HuH-7.5 (cell line): ENCODE measurements around the gene CCDC33.

Experiments used
- DNase-seq: peaks from one replicate; pipeline ENCODE4 v3.0.0; 2011; ENCODE audit warnings: low spot score

CCDC33 gene

DNA sequence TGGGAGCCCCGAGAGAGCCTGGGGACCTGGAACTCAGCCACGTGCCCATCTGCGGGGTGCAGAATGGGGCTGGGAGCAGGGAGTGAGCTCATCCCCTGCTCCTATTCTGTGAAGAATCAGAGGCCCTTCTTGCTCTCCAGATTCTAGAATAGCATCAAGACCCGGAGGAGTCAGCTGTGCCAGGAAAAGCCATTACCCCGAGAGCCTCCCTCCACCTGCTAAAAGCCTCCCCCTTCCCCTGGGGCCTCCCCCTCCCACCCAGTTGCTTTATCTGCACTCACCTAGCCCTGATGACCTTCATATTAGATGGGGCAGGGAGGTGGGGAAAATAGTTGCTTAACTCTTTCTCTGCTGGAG lies 23.1 kb downstream of the CCDC33 start:
- no peak for DNase-seq

DNA sequence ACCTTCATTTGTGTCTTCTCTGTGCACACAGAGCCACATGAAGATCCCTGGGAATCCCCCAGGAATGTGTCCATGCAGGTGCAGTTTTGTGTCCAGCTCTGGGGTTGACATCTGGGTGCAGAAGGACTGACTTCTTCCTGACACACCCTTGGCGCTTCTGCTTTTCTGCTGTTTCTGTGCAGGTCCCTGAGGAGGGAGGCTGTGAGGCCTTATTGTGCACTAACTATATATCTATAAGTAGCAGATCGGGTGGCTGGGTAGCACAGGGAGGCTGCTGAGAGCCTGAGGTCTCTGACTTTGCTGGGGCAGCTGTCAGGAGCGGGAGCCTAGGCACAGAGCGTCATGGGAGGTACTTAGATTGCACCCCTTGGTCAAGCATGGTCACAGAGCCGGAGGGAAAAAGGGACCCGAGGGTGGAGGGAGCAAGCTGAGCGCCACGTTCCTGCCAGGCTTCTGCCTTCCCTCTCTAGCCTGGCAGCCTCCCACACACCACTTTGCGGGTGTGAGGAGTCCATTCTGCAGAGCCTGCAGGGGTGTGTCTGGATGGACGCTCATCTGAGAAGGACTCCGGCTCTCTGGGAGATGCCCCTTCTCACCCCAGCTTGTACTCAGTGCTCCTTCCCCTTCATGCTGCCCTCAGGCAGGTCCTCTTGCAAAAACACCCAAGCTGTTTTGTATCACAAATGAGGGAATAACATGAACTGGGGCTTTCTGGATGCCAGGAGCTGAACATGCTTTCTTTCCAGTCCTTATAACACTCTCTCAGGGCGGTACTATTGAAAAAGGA lies 23.9 kb downstream of the CCDC33 start:
- no peak for DNase-seq

DNA sequence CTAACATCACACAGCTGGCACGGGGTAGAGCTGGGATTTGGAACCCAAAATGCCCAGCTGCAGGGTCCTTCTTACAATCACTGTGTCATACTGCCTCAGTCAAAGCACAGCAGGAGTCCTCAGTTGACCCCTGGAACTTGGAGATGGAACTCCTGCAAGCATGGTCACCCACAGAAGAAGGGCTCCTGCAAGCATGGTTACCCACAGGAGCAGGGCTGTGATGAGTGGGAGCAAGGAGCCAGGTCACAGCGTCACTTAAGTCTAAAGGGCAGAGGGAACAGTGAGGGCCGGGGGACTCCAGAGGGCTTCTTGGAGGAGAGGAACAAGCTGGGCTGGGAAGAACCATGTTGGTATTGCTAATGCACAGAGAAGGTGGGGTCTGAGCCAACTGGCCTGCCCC lies 24.9 kb downstream of the CCDC33 start:
- DNase-seq, result no peak

DNA sequence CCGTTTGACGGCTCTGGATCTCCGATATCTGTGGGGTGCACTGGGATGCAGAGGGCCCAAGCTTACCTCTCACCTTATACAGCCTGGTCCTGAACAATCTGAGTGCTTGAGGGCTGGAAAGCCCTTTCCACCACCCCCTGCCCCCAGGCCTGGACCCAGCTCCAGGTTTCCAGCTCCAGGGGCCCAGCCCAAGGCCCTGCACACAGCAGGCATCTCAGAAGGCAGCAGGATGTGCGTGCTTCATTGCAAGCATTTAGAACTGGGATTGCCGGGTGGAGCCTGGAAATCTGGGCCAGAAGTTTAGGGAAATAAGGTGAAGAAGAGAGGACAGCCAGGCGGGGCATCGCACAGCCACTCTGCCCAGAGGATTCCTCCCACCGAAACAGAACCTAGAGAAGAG lies 25.6 kb downstream of the CCDC33 start:
- no peak for DNase-seq

DNA sequence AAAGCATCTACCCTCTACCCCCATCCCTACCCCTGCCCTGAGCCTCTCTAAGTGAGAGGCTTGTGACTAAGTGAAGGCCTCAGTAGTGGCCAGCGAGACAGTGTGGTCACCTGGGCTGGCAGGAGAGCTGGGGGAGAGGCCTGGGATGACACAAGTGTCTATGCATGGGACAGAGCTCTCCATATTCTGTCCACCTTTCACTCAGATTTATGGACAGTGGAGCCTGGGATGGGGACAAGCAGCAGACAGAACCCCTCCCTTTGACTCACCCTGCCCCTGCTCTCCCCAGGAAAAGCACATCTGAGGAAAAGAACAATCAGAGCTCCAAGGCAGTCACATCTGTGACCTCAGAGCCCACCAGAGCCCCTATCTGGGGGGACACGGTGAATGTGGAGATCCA lies 26.0 kb downstream of the CCDC33 start:
- no peak for DNase-seq

DNA sequence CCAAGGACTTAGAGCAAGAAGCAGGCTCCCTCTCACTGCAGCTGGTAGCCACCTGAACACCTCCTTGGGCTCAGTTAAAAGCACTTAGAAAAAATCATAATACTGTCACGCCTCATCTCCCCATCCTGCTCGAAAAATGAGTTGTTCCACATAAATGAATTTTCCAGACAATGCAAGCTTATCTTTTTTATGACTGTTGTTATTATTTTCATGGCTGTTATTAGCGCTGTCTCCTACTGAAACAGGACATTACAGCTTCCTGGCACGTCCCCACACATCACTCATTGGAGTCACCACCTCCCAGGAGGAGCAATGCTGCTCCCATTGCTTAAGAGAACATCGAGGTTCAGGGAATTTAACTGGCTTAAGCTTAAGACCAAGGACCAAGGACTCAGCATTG lies 26.5 kb downstream of the CCDC33 start:
- DNase-seq, result no peak

DNA sequence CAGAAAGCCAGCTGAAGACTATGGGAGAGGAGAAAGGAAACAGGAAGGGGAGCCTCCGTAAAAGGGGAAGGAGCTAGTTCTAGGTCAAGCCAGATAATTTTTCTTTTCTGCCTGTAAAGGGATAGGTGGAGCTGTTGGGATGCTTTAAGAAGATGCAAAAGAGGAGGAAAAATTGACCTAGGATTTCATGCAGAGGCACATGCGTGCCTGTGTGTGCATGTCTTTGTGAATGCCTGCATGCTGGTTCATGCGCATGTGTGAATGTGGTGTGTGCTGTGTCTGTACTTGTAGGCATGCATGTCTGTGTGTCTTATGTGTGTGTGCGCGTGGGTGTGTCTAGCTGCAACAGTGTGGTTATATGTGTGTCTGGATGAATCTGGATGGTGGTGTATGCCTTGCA lies 27.3 kb downstream of the CCDC33 start:
- no peak for DNase-seq

DNA sequence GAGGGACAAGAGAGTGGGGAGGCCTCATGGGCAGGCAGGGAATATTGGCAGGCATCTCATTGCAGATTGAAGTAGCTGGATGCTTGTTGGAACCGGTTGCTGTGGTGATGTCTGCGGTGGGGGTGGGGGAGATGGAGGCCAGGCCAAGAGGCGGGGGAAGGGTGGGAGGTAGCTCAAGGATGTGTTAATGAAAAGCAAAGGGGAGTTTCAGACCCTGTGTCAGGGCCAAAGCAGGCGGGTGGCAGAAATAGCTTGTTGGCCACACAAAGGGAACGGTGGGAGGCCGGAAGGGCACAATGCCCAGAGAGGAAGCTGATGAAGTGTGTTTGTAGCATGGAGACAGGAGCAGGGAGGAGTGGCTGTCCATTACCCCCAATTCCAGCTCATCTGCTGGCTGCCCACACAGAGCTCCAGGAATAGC lies 28.0 kb downstream of the CCDC33 start:
- DNase-seq, result no peak

DNA sequence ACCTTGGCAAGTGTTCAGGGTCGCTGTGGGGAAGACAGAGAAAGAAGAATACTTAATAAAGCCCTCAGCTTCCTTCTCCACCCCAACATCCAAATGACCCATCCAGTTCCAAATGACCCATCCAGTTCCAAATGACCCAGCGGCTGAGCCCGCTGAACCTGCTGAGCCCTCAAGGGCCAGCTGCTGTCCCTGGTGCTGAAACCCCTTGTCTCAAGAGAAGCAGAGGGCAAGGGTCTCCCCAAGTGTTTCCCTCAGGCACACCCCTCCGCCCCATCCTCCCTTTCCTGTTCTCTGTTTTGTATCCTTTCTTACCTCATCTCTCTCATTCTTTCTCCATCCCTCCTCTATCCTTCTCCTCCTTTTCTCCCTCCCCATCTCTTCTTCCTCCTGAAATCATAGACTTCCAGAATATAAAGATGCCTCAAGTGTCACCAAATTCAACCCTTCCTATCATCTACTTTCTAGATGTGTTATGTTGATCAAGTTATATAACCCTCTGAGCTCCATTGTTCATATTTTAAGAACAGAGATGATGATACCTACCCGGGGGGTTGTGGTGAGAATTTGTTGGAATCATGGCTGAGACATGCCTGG lies 29.0 kb downstream of the CCDC33 start:
- peak; percentile 62 for DNase-seq

DNA sequence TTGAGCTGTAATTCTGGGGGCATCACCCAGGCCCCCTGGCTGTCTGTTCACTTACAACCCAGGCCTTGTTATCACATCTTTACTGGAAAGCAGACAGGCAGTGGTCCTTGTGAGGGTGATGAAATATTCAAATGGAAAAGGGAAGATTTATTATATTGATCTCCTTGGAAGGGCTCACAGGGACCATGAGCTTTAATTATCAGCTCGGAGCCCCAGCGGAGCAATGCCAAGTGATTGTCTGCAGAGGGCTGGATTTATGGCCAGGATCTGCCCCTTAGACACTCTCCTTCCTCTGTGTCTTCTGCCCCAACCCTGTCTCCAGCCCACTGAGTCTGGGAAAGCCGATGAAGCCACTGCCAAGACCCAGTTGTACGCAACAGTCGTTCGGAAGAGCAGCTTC lies 31.9 kb downstream of the CCDC33 start:
- no peak for DNase-seq

DNA sequence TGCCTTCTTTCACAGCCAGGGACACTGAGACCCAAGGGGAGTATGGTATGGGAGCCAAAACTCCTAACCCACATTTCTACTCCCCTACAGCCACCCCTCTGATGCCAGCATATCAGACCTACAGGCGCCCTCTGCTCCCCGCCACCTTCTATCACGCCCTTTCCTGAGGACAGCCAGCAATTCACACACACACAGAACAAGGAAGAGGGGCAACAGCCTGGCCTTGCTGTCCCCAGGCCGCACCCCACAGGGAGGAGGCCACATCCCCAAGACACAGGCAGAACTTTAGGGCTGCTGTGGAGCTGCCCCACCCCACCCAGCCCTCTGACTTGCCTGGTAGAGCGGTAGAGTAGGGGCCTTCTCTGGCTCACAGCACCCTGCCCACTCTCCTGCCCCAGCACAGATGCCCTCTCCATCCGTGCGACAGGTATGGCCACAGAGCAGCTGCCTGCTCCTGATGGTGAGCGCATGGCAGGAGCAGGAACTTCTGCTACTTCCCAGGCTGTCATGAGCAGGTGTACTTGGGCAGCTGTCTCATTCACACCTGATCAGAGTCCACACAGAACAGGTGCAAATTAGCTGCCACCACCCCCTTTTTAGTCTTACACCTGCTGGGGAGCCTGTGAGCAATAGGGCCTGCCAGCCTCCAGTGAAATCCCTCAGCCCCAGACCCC lies 33.4 kb downstream of the CCDC33 start:
- DNase-seq, result no peak

DNA sequence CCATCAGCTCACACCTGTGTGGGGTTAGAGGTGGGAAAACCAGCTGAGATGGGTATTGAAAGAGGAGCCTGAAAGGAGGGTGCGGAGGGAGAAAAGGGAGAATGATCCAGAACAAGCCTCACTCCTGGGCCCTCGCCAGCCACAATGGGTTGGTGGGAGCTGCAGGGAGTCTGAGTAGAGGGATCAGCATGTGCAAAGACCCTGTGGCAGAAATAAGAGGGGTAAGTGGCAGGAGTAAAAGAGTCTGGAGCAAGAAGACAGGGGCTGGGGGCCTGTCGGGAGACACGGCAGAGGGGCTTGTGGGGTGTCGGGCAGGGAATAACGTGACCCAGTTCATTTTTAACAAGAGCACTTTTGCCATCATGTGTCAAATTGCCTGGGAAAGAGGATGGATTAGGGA lies 34.0 kb downstream of the CCDC33 start:
- no peak for DNase-seq

DNA sequence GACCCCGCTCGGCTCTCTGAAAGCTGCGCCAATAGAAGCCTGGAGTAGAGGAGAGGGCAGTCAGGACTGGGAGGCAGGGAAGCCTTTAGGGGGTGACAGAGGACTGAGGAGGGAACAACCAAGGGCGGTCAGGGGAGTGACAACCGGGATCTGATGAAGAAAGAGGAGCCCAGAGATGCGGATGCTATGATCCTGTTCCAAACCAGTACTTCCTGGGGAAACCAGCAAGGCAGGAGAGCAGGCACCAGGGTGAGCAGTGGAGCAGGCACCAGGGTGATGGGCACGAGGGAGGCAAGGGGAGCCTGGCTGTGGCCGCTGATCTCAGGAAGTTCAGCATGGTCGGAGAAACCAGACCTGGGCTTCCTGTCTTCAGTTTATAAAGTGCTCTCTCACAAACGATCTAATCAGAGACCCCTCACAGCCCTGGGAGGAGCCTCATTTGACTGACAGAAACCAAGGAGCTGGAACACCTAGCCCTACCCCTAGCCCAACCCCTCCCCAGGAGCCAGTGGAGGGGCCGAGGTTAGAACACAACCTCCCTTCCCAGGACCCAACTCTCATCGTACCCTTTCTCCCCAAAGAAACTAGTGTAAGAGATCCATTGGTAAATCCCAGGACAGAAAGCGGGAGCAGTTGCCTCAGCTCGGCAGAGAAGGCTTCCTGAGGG lies 34.9 kb downstream of the CCDC33 start:
- no peak for DNase-seq

DNA sequence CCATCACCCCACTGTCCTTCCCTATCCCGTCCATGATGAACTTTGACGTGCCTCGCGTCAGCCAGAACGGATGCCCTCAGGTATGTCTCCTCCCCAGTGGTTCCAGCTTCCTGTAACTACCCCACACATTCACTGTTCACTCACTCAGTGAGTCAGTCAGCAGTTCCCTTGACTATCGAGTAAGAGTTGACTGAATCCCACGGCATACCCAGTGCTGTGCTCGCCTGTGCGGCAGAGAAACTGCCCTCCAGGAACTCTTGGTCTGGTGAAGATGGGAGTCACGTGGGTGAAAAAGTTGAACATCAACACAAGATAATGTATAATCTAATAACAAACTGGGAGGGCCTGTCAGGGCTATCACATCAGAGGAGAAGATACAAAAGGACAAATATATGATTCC lies 36.7 kb downstream of the CCDC33 start:
- DNase-seq, result no peak

DNA sequence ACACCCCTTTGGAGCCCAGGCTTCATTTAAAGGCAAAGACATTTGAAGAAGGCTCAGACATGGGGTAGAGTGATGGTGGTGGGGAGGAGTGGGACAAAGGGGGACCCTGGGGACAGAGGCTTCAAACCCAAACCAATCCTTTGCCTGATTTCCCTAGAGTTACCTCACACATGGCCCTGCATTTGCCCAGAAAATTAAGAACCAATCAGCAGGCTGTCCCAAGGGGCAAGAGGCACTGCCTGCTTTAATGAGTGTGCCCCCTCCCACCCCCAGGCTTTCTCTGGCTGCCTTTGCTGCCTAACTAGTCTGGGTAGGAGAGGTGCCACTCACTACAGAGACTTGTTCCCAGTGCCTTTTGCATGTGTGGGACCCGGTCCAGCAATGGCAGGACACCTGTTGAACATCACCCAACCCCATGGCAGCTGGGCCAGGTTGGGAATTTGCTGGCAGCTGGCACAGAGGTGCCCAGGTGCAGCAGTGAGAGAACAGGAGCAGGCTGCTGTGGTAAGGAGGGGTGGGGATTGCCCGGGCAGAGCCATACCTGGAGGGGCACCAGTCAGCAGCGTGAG lies 38.4 kb downstream of the CCDC33 start:
- no peak for DNase-seq

DNA sequence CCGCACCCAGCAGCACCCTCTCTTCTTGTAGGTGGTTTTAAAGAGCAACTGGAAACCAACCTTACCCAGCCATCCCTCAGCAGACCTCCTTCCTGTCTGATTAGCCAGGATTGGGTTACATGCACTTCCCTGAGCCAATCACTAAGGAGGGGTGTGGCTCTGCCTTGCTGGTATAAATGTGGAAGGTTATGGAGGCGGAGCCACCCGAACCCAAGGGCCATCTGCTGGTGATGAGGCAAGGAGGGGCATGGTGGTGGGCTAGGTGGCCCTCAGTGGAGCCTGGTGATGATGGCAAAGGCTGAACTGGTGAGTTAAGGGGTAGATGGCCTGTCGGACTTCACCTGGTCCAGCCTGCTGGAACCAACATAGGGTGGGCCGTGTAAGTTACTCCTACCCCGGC lies 39.8 kb downstream of the CCDC33 start:
- no peak for DNase-seq

DNA sequence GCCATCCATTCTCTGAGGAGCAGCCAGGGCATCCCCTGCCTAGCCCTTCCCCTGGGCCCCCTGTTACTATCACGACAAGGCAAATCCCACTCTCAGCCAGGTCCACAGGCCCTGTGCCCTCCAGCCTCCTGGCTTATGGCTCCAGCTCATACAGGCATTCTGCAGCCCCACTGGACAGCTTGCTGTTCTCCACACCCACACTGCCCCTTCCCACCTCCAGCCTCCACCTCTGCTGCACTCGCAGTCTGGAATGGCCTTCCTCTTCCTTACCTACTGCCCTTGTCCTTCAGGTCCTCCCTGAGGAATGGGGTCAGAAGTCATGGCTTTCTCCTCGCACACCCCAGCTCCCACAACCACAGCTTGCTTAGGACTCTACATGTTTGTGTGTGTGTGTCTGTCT lies 40.4 kb downstream of the CCDC33 start:
- DNase-seq, result no peak

DNA sequence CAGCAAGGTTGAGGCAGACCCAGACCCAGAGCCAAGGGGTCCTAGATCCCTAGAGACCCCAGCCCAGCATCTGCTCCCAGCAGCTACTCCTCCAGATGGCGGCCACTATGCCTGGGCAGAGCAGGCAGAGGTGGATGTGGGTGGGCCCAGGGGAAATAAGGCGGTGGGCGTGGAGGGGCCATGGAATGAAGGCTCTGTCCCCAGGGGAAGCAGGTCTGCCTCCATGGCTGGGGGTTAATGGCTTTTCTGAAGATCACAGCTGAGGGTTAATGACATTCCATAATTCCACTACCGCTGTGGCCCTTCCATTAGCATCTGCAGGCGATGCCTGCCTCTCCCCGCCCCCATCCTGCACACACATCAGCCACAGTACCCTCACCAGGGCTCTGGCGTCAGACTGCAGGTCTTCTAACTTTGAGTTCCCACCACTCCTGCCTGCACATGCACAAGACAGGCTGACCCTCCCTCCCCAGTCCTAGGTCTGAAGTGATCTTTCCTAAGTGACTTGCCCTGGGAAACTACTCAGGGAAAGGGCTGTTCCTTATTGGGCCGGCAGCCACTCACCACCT lies 41.2 kb downstream of the CCDC33 start:
- no peak for DNase-seq

DNA sequence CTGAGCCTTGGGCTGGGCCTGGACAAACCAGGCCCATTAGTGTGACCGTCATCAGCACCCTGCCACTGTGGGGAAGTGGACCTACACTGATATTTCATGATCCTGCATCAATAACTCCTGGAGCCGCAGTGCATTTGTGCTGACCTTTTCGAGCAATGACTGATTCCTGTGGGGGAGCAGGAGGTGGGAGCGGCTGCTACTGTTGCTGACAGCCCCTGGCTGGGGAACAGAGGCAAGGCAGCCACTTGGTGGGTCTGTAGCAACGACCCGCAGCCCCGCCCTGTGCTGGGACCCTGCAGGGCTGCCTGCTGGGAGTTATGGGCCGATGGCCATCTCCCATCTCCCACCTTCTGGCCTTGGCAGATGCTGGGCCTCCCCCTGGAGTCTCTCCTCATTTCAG lies 42.1 kb downstream of the CCDC33 start:
- DNase-seq, result no peak

DNA sequence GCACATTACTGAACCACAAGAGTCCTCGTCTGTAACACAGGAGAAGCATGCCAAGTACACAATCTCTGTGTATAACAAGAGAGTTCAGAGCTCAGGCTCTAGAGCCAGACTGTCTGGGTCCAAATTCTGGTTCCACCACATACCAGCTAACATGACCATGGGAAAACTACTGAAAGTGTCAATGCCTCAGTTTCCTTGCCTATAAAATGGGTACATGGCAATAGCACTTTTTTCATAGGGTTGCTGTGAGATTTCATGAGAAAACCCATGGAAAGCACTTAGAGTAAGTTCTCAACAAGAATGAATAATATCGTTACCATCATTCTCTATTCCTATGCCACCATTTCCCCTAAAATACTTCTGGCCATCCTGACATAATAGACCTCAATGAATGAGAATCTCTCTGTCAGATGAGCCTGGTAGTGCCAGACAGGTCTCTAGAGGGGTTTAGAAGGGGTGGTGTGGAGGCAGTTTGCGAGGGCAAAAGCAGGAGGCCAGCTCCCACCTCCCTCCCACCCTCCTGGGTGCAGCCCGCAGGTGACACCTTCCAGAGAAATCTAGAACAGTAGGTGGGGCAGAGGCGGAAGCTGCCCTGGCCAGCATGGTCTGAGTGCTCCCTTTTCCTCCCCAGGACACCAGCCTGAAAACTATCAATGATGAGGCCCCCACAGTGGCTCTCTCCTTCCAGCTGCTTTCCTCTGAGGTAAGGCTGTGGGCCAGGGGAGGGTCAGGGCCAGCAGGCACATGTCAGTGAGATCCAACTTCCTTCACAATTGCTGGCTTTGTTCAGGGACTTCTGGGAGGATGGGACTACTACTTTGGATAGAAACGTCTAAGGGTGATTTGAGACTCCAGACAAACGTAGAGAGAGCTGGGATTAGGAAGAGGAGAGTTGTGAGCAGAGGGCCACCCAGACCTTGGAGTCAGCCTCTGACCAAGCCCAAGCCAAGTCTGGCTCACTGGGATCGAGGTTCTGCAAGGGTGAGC lies 45.3 kb downstream of the CCDC33 start:
- no peak for DNase-seq

DNA sequence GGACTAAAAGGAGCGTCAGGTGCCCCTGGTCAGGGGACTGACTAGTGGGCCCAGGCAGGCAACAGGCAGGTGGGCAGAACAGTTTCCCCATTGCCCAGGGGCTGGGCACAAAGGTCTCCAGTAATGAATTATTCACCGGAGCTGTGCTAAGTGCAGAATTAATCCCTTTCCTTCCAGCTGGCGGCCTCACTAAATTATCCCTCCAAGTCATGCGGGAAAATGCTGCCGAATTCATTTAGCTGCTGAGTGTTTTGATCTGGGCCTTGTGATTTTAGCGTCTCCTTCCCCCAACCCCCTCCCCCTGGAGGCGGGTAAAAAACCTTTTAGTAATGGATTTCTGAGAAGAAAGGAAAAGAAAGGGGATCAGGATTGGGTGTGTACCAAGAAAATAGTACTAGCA lies 47.2 kb downstream of the CCDC33 start:
- no peak for DNase-seq
